Heart left ventricle (tissue), 13 donors: ENCODE measurements around the gene CD151.

ENCODE experiments used
- POLR2A ChIP-seq, 2 donors: fragments of 450-650 bp; IDR thresholded peaks; one replicate each; pipeline ENCODE4 v1.6.1; 2017; ENCODE audit warnings: antibody characterized with exemption in 2 of 2, mild to moderate bottlenecking in 2 of 2, moderate library complexity in 2 of 2
- TF ChIP-seq, protein P1 (sequence below), 12 donors: fragments of 200-600 bp; sonication (generic) in 4 of 12; IDR thresholded peaks; one replicate each; pipeline versions ENCODE4 v1.5.0 to v1.8.0; 2018 to 2022; ENCODE audit warnings: antibody characterized with exemption in 12 of 12, mild to moderate bottlenecking in 5 of 12
- donor health status: ischemic (EF 13 %, LVEDD 7.1; RV severe dilation, severe dysfunction).
- donor health status: DM: no; HTN: yes; CAD: no.
- donor health status: DM: no; HTN: no; CAD: no.
- donor health status: ischemic (EF 25% LVEDD 6.9; RV normal size, moderate dysfunction).
- donor health status: ischemic (EF 25% LVEDD 5.7; RV mildly dilated, moderate dysfunction).
- donor health status: ischemic (EF 35%, LVEDD 5.7; RV mildly dilated, moderate dysfunction).
- donor health status: nonischemic (EF 11% LVEDD 7.7; RV severe dilation, severe dysfunction).
- donor health status: DM: yes; HTN: yes; CAD: no.
- donor health status: PGD.
- donor health status: ischemic (EF 29% LVEDD 5.4; RV normal size, mild dysfunction).
- donor health status: nonischemic (EF 23%, LVEDD 6.1; RV moderate dilation, normal function).

DNA sequence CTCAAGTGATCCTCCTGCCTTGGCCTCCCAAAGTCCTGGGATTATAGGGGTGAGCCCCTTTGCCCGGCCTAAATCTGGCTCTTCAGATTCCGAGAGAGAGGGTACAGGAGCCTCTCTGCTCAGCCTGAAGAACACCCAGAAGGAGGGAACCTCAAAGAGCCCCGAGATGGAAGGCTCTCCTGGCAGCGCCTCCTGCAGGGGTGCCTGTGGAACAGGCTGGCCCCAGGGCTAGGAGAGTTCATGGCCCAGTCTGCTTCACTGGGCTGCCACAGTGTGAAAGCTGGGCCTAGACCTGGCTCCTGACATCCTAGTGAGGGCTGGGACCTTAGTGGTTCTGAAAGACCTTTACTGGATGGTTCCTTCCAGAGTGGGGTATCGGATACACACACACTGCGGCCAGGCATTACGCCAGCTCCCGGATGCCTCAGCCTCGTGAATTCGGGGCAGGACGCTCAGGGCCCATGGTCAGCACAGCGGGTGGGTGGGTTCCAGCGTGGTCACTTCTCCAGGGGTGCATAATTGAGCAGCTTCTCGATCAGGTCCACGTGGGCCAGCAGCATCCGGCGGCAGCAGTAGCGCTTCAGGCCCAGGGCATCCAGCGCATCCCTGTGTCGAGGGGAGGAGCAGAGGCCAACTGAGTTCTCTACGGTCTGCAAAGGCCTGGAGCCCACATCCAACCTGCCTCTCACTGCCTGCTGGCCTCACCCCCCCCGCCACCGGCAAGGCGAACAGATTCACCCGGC, 7.3 kb downstream of the CD151 start:
- TF ChIP-seq, protein P1, sequence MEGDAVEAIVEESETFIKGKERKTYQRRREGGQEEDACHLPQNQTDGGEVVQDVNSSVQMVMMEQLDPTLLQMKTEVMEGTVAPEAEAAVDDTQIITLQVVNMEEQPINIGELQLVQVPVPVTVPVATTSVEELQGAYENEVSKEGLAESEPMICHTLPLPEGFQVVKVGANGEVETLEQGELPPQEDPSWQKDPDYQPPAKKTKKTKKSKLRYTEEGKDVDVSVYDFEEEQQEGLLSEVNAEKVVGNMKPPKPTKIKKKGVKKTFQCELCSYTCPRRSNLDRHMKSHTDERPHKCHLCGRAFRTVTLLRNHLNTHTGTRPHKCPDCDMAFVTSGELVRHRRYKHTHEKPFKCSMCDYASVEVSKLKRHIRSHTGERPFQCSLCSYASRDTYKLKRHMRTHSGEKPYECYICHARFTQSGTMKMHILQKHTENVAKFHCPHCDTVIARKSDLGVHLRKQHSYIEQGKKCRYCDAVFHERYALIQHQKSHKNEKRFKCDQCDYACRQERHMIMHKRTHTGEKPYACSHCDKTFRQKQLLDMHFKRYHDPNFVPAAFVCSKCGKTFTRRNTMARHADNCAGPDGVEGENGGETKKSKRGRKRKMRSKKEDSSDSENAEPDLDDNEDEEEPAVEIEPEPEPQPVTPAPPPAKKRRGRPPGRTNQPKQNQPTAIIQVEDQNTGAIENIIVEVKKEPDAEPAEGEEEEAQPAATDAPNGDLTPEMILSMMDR (IDR thresholded peaks at IDR 0.05), result no peak
- no peak for TF ChIP-seq POLR2A (IDR thresholded peaks at IDR 0.05)
